HG02852 (cell line): Measurements from ENCODE around the gene RILP.

ENCODE experiments used
- ATAC-seq: cut with Tn5 transposase; IDR thresholded peaks from one replicate; pipeline ENCODE4 v1.9.1; 2021; ENCODE audit warnings: mild to moderate bottlenecking, moderate library complexity; ENCODE audit not compliant: unreplicated experiment

The RILP gene

DNA sequence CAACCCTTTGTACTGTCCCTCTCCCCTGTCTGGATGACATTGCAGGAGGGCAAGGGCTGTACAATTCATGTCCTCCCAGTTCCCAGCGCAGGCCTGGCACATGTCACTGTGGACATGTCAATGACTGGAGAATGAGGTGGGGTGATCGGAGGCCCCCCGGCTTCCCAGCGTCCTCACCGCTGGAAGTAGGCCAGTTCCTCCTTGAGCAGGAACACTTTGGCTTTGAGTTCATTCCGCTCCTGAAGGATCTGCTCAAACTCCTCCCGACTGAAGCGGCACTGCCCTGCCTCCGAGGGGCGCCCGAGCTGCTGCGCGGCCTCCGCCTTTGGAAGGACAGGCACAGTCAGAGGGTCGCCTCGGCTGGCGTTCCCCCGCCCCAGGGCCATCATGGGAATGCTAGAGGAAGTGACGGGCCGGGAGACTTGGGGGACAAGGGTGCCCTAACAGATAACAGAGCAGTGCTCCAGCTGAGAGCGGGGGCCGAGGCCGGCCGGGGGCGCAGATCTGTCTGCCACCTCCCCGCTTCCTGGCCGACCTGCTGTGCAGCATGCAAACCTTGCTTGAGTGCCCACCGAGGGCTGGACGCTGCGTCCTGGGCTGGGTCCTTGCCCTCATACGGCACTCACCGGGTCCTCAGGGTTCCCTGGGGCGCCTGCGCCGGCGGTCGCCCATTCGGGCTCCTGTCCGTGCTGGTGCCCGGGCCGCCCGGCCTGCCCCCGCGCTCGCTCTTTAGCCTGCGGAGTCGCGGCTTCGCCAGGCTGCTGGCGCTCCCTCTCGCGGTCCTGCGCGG, 1.3 kb downstream of the RILP start:
- ATAC-seq, result peak; percentile 48

GRCh38 chr17:1647802-1648171, 1.9 kb downstream of the RILP start:
- ATAC-seq, result no peak

DNA sequence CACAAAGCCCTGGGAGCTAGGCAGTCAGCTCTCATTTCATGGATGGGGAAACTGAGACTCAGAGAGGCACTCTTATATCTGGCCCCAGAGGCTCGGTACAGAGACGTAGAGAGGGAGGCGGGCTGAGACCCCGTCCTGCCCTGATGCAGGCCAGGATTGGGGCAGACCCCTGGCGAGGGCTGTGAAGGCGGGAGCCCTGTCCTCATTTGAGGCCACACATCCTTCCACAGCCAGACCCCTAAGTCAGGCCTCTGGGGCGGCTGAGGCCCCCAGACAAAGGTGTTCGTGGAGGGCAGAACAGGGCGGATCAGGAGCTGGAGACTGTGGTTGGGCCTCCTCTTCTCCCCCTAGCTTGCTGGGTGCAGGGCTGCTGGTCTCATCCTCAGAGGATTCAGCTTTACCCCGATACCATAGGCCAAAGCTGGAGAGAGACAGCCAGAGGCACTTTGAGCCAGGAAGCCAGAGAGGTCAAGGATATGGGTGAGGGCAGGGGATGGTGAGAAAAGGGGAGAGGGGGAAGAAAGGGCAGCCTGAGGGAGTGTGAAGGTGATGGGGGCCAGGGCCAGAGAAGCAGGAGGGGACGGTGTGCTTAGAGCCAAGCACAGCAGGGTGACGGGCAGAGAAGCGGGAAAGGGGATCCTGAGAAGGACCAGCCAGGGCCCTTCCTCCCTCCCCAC, 3.3 kb downstream of the RILP start:
- ATAC-seq, result no peak

GRCh38 chr17:1645207-1646171, 4.2 kb downstream of the RILP start, which contains the start of gene SCARF1:
Gene SCARF1, minus strand, starts transcription at chr17:1645732. Its CDS starts 35 bp downstream, at chr17:1645697.
- no peak for ATAC-seq

- ATAC-seq, result no peak
These were observed 5.0 kb downstream of the RILP start for GRCh38 chr17:1644493-1645206.

GRCh38 chr17:1643999-1644492, 5.6 kb downstream of the RILP start:
- ATAC-seq, result no peak

DNA sequence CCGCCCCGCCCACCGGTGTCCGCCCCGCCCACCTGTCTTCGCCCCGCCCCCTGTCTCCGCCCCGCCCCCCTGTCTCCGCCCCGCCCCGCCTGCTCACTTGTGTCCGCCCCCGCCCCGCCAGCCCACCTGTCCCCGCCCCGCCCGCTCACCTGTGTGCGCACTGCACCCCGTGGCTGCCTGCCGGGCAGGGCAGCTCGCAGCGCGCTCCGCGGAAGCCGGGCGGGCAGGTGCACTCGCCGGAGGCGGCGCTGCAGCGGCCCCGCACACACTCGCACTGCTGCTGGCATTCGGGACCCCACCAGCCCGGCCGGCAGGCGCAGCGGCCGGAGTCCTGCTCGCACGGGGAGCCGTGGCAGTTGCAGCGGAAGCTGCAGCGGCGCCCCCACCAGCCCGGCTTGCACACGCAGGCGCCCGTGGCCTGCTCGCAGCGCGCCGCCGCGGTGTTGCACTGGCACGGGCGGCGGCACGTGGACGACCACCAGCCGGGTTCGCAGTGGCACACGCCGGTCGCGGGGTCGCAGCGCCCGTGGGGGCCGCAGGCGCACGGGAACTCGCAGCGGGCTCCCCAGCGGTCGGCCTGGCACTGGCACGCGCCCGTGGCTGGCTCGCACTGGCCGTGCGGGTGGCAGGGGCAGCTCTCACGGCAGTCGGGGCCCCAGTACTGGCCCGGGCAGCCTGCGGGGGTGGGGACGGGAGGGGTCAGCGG, 6.2 kb downstream of the RILP start:
- no peak for ATAC-seq

GRCh38 chr17:1641065-1641403, 8.6 kb downstream of the RILP start:
- ATAC-seq, result no peak

DNA sequence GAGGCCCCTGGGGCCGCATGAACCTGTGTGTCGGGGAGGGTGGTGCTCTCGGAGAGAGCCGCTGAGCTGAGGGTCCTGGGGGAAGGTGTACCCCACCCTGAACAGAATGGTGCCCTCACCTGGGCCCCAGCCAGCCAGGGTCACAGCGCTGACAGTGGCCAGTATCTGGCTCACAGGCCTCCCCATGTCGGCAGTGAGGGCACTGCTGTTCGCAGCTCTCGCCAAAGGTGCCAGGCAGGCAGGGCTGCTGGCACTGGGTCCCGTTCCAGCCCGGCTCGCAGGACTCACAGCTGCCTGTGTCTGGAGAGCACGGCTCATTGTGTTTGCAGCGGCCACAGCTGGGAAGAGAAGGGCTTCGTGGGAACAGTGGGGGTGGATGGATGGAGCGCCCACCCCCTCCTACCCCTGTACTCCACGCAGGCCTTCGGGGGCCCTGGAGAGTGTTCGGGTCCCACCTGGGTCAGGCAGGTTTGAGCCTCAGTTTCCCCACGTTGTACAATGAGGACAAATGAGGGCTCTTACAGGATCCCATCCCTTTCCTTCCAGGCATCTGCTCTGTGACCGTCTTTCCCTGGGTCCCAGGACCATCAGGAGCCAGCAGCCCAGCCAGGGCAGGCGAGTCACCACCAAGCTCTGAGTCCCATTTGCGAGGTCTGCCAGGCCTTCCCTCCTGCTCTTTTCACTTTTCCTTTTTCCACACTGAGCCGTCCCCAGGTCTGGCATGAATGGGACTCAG, 9.2 kb downstream of the RILP start:
- no peak for ATAC-seq

DNA sequence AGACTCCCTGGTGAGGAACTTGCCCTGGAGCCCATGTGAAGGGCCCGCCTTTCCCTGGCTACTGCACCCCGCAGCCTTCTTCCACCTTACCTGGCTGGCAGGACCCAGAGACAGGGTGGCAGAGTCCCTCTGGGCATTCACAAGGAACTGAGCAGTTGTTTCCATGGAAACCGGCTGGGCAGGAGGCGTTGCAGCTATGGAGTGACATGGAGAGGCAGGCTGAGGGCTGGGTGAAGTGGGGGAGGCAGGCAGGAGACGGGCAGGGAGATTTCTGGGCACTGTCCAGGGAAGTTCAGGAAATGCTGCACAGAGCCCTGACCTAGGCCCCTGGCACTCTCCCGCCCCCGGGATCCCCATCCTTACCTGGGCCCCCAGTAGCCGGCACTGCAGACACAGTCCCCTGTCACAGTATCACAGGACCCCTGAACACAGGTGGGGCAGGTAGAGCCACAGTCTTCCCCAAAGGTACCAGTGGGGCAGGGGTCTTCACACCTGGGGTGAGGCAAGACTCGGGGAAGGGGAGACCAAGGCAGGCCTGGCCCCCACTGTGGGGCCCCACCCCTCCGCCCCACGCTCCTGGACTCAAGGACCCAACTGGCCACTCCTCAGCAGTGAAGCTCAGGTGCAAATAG, 10.0 kb downstream of the RILP start:
- ATAC-seq, result no peak

DNA sequence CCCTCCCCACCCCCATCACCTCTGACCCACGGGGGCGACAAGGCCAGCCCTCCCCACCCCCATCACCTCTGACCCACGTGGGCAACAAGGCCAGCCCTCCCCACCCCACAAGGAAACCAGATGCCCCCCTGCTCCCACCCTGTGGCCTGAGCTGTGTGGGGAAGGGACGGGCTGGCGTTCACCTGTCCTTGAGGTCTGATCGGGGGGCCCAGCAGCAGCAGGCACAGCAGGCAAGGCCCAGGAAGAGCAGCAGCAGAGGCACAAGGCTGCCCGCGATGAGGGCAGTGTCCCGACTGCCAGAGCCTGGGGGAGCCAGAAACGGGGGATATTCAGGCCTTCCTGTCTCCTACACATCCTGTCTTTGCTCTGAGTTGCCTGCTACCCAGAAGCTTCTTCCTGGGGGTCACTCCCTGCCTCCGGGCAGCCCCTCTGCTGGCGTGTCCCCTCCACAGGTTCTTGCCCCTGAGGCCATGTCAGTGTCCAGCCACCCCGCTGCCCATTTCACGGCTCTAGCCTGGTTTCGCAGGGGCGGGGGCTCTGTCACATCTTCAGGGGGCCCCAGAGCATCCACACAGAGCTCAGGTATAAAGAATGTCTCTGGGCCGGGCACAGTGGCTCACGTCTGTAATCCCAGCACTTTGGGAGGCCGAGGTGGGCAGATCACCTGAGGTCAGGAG, 10.9 kb downstream of the RILP start:
- ATAC-seq, result no peak

GRCh38 chr17:1638171-1638590, 11.5 kb downstream of the RILP start:
- ATAC-seq, result no peak

DNA sequence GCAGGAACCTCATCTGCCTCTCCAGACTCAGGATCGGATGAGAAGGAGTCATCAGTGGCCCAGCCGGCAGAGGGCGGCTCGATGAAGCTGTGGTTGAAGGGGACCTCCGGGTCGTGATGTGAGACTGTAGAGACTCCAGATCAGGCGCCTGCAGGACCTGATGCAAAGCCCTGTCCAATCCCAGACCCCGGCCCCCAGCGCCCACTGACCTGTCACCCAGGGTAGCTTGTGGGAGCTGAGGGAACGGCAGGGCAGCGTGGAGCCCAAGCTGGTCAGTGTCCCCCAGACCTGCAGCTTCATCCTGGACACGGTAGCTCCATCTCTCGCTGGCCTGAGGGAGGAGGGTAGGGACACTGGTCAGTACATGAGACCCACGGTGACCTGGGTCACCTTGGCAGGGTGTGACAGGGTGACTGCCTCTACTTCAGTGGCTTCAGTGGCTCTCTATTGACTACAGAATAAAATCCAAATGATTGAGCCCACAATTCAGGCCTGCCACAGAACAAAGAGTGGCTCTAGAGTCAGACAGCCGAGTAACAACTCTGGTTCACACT, 12.9 kb downstream of the RILP start:
- ATAC-seq, result no peak

- ATAC-seq, result no peak
These were observed 13.8 kb downstream of the RILP start for GRCh38 chr17:1635675-1636465.

GRCh38 chr17:1634841-1635650, 14.6 kb downstream of the RILP start:
- ATAC-seq, result no peak

DNA sequence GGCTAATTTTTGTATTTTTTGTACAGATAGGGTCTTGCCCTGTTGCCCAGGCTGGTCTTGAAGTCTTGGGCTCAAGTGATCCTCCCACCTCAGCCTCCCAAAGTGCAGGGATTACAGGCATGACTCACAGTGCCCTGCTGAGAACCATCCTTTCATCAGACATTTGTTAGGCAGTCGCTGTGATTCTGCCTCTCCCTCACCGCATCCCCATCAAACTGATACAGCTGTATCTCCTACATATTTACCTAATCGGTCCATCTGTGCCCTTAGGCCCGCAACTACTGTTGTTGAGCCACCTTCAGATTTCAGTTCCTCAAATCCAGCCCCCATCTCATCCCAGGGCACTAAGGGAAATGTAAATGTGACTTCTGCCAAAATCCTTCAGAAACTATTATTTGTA, 19.0 kb downstream of the RILP start:
- ATAC-seq, result no peak
